K562 (cell line): ENCODE results near the gene MRTFB. TPM values are rescaled to one million over a fixed set of nuclear protein-coding genes. Genes with fewer than 3 reads are reported as not detected.

Source experiments
- ATAC-seq: fragments of 200-7000 bp; cut with Tn5 transposase; 3 replicates; pipeline ENCODE4 v1.9.1; 2020; ENCODE audit warnings: moderate library complexity
- BruUV-seq: library from RNA; stranded (reverse); fragments of 400-500 nt; replicated peaks from 2 replicates; lab custom pipeline; 2021; lab: Mats Ljungman, UMichigan
- CTCF ChIA-PET: fragments of 300-600 bp; formaldehyde crosslinking; extraction: SDS; loops from one replicate; lab custom pipeline; 2021; ENCODE audit warnings: low intra/inter-chr PET ratio; lab: Yijun Ruan, JAX
- POLR2A ChIA-PET: fragments of 300-600, 350-650 bp; sonication (Branson Sonifier 250); formaldehyde crosslinking; extraction: SDS; loops from one replicate; lab custom pipeline; 2021; ENCODE audit warnings: antibody characterized with exemption, inconsistent platforms; lab: Yijun Ruan, JAX
- DNase-seq, 4 experiments: peaks; one replicate each; pipeline versions ENCODE4 v3.0.0 to v3.0.0-alpha.2; 2011 to 2018; ENCODE audit warnings: low spot score in 3 of 4, mixed read lengths in 3 of 4; ENCODE audit errors: extremely low read depth in 1 of 4
- FAIRE-seq: peaks from 2 replicates; lab custom pipeline; 2011; peaks lifted over from hg19 to GRCh38; lab: Jason Lieb, UNC
- H2AFZ ChIP-seq: 2 replicates; pipeline ENCODE4 v1.6.0; 2011; ENCODE audit warnings: low read depth, low read length, control low read depth, inconsistent platforms
- H3K27ac ChIP-seq: fragments of 200-600 bp; 3 replicates; pipeline ENCODE4 v1.8.0; 2011; ENCODE audit warnings: low read depth, mild to moderate bottlenecking, control low read depth, inconsistent platforms, low read length, moderate library complexity, mixed read lengths; ENCODE audit errors: extremely low read depth
- H3K27me3 ChIP-seq, 2 experiments: fragments of 300-600 bp in 1 of 2; 2 replicates in 1 of 2; 3 replicates in 1 of 2; pipeline versions ENCODE4 v1.6.0 to v1.8.0; 2011; ENCODE audit warnings: inconsistent platforms in 2 of 2, low read length in 2 of 2, mild to moderate bottlenecking in 1 of 2, mixed read lengths in 1 of 2, moderate library complexity in 1 of 2; ENCODE audit not compliant: control insufficient read depth in 2 of 2, insufficient read depth in 2 of 2
- H3K36me3 ChIP-seq: fragments of 300-600 bp; 3 replicates; pipeline ENCODE4 v1.8.0; 2011; ENCODE audit warnings: mild to moderate bottlenecking, low read length, inconsistent platforms; ENCODE audit not compliant: control insufficient read depth, insufficient read depth
- H3K4me1 ChIP-seq, 2 experiments: fragments of 200-600 bp in 1 of 2; replicated peaks in 1 of 2; 2 replicates in 1 of 2; 3 replicates in 1 of 2; pipeline versions ENCODE4 v1.5.1 to v1.8.0; 2011; ENCODE audit warnings: inconsistent platforms in 2 of 2, low read length in 2 of 2, mild to moderate bottlenecking in 1 of 2, mixed read lengths in 1 of 2, moderate library complexity in 1 of 2; ENCODE audit not compliant: control insufficient read depth in 2 of 2, insufficient read depth in 2 of 2
- H3K4me2 ChIP-seq: 2 replicates; pipeline ENCODE4 v1.6.1; 2011; ENCODE audit warnings: low read length, control low read depth, inconsistent platforms, mixed read lengths; ENCODE audit not compliant: insufficient read depth
- H3K4me3 ChIP-seq: fragments of 200-600 bp; sonication (generic), shearing (Covaris generic); 2 replicates; pipeline ENCODE4 v1.5.1; 2016; ENCODE audit warnings: control low read depth, inconsistent platforms
- H3K79me2 ChIP-seq: fragments of 200-600 bp; 3 replicates; pipeline ENCODE4 v1.8.0; 2011; ENCODE audit warnings: low read length, inconsistent platforms; ENCODE audit not compliant: control insufficient read depth, insufficient read depth
- H3K9ac ChIP-seq, 2 experiments: 2 replicates each; pipeline versions ENCODE4 v1.6.0 to v1.6.1; 2011; ENCODE audit warnings: low read depth in 2 of 2, low read length in 2 of 2, control low read depth in 1 of 2, inconsistent platforms in 1 of 2, mild to moderate bottlenecking in 1 of 2, mixed read lengths in 1 of 2; ENCODE audit not compliant: insufficient read depth in 1 of 2
- H3K9me1 ChIP-seq: one replicate; pipeline ENCODE4 v1.6.0; 2011; ENCODE audit warnings: inconsistent platforms, mild to moderate bottlenecking, low read length, moderate library complexity; ENCODE audit not compliant: control insufficient read depth, insufficient read depth
- H3K9me3 ChIP-seq: replicated peaks from 2 replicates; pipeline ENCODE4 v1.5.1; 2011; ENCODE audit warnings: low read depth, low read length, inconsistent platforms; ENCODE audit not compliant: control insufficient read depth, insufficient read depth
- H4K20me1 ChIP-seq: replicated peaks from 2 replicates; pipeline ENCODE4 v1.6.1; 2011; ENCODE audit warnings: low read length, inconsistent platforms, mixed read lengths; ENCODE audit not compliant: control insufficient read depth, insufficient read depth
- ATF3 ChIP-seq, 2 experiments: fragments of 450-650 bp in 1 of 2; sonication (generic) in 1 of 2; formaldehyde crosslinking in 1 of 2; IDR thresholded peaks in 1 of 2; conservative IDR thresholded peaks in 1 of 2; 2 replicates each; pipeline versions ENCODE4 v1.6.1 to v1.8.1; 2016 to 2023; ENCODE audit warnings: mild to moderate bottlenecking in 2 of 2, moderate library complexity in 2 of 2, inconsistent platforms in 1 of 2, missing genetic modification reagents in 1 of 2
- BCL6 ChIP-seq: fragments of 250-450 bp; sonication (Bioruptor Pico); IDR thresholded peaks from 2 replicates; pipeline ENCODE4 v1.4.0; 2020
- CEBPB ChIP-seq: fragments of 450-650 bp; IDR thresholded peaks from 2 replicates; pipeline ENCODE4 v1.6.1; 2016; ENCODE audit warnings: missing genetic modification characterization, missing compliant biosample characterization
- ERF ChIP-seq: fragments of 450-650 bp; formaldehyde crosslinking; IDR thresholded peaks from 2 replicates; pipeline ENCODE4 v1.4.0; 2020; ENCODE audit warnings: mild to moderate bottlenecking, mixed read lengths
- HLTF ChIP-seq: fragments of 450-650 bp; IDR thresholded peaks from 2 replicates; pipeline ENCODE4 v1.6.1; 2016
- MCM7 ChIP-seq, 2 experiments: fragments of 450-650 bp; IDR thresholded peaks; 2 replicates each; pipeline ENCODE4 v1.6.1; 2016 to 2018
- NEUROD1 ChIP-seq: fragments of 150-350 bp; IDR thresholded peaks from 2 replicates; pipeline ENCODE4 v1.6.1; 2014; ENCODE audit warnings: borderline replicate concordance, low read length, low read depth; ENCODE audit not compliant: partially characterized antibody
- XRCC5 ChIP-seq: fragments of 200-400 bp; formaldehyde crosslinking; IDR thresholded peaks from 2 replicates; pipeline ENCODE4 v1.6.1; 2017; ENCODE audit warnings: low read depth, mild to moderate bottlenecking, low read length
- ZBED1 ChIP-seq: IDR thresholded peaks from 2 replicates; pipeline ENCODE4 v1.6.1; 2014
- ZBTB12 ChIP-seq: fragments of 250-450 bp; sonication (Bioruptor Pico); IDR thresholded peaks from 2 replicates; pipeline ENCODE4 v1.4.0; 2020
- ZNF12 ChIP-seq: sonication (generic); formaldehyde crosslinking; IDR thresholded peaks from 2 replicates; pipeline ENCODE4 v1.4.0; 2020; ENCODE audit warnings: mild to moderate bottlenecking, missing genetic modification reagents
- ZNF134 ChIP-seq: fragments of 250-450 bp; sonication (Bioruptor Pico); conservative IDR thresholded peaks from 2 replicates; pipeline ENCODE4 v1.4.0; 2020
- ZNF609 ChIP-seq: sonication (generic); formaldehyde crosslinking; IDR thresholded peaks from 2 replicates; pipeline ENCODE4 v1.8.1; 2023; ENCODE audit warnings: missing genetic modification reagents, mild to moderate bottlenecking, borderline replicate concordance
- WGBS: fragments of 100-300 bp; shearing (Covaris generic); methylation state at CpG from one replicate; pipeline ENCODE4 v1.1.6; 2016; ENCODE audit warnings: low coverage, mixed read lengths; ENCODE audit not compliant: insufficient coverage; ENCODE audit errors: missing lambda C conversion rate; 5-methylcytosine and 5-hydroxymethylcytosine counted together
- in situ Hi-C: fragments of 300-500 bp; cut with MboI; formaldehyde crosslinking; loops from 4 replicates; pipeline ENCODE4 v1.15.0; 2018; ENCODE audit warnings: inconsistent platforms, mixed read lengths
- intact Hi-C: fragments of 100-400 bp; cut with micrococcal nuclease; formaldehyde crosslinking; loops from 2 replicates; pipeline ENCODE4 v1.14.2; 2022
- polyA plus RNA-seq, 8 experiments: library from polyadenylated mRNA; depleted of rRNA in 4 of 8; stranded (reverse) in 5 of 8; unstranded in 3 of 8; fragments of >200 nt; fragmentation: Nextera tagmentation in 2 of 8; fragmentation: Illumina TruSeq in 1 of 8; extraction: Ambion mirVana in 2 of 8; extraction: Trizol in 1 of 8; gene quantifications; 2 replicates each; pipeline versions ENCODE4 v1.2.1 to v1.2.3, GENCODE V29; 2011 to 2014; ENCODE audit warnings: inconsistent platforms in 1 of 8, missing spikeins in 1 of 8
- total RNA-seq, 7 experiments: library from RNA; depleted of rRNA in 6 of 7; stranded (reverse); fragments of >200 nt in 6 of 7; fragmentation: Illumina TruSeq in 2 of 7; extraction: Trizol in 2 of 7; gene quantifications; 2 replicates each; pipeline versions ENCODE4 v1.2.1 to v1.2.3, GENCODE V29; 2011 to 2021; ENCODE audit warnings: low replicate concordance in 1 of 7
- TF ChIP-seq, protein P1 (sequence below): fragments of 250-450 bp; sonication (Bioruptor Pico); IDR thresholded peaks from 2 replicates; pipeline ENCODE4 v1.8.0; 2022; ENCODE audit warnings: moderate library complexity, mild to moderate bottlenecking, inconsistent platforms

MRTFB gene
- total and polyA plus RNA-seq, 9 of the 15 experiments (the other 6 are each of a cell fraction or from before 2014, with no cell fraction given): 2.2 to 12.7 (median 7.0) TPM

DNA sequence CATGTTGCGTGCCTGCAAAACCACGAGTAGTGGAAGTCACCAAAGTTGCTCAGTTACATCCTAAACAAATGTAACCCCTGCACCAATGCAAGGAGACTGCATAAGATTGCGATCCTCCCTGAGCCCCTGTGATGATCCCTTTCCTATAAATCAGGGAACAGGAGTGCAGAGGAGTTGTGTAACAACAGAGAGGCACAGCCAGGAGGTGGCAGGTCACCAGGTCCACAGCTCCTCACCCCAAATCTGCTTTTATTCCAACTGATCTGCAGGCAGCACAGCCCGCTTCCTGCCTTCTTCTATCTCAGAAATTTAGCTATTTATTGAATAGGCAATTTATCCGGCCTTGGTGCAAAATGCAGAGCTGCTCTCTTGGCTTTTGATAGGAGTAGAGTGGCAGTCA lies 36.0 kb upstream of the MRTFB start:
- Histone ChIP-seq H3K4me1 (no peaks in the 10 kb centered on the region; a peak in 1 of 5 replicates), H3K36me3 (no peaks in the 10 kb centered on the region), H3K9me1 (no peaks in the 10 kb centered on the region), H3K27me3 (peaks cover 0 to 16% of the 10 kb centered on the region in 2 experiments; a peak in 3 of 5 replicates), H2AFZ (no peak overlapping the region), H3K4me2 (no peak overlapping the region), H3K9ac (no peak overlapping the region), H3K27ac (no peak overlapping the region), H3K79me2 (no peaks in the 10 kb centered on the region), H3K9me3 (no peaks in the 10 kb centered on the region), H4K20me1 (no peaks in the 10 kb centered on the region), H3K4me3 (no peak overlapping the region)
- no peak for FAIRE-seq
- WGBS: 7% methylated on average over 5 of the region's 5 CpGs
- CTCF ChIA-PET: no interaction called here
- no TSS peak for BruUV-seq
- in situ Hi-C loops (no loop called here), intact Hi-C loops (no loop called here)
- no peak for DNase-seq
- no peak for ATAC-seq
- POLR2A ChIA-PET: interaction anchor here (0.6 kb wide), 1 partner anchor 10 kb away, joined by 3 read pairs; no protein-coding TSS in a partner anchor
- TF ChIP-seq NEUROD1 (no peak), HLTF (no peak), ATF3 (IDR thresholded peaks at IDR 0.05) (no peak), ATF3 (CRISPR knock-in tag; conservative IDR thresholded peaks at IDR 0.05) (no peak), BCL6 (CRISPR knock-in tag) (no peak), ZBED1 (no peak), CEBPB (tag) (no peak), MCM7 (IDR thresholded peaks at IDR 0.05) (no peak), ZBTB12 (CRISPR knock-in tag) (no peak), XRCC5 (no peak), ERF (no peak), ZNF609 (no peak), ZNF134 (no peak), ZNF12 (CRISPR knock-in tag) (no peak)
- TF ChIP-seq, protein P1, sequence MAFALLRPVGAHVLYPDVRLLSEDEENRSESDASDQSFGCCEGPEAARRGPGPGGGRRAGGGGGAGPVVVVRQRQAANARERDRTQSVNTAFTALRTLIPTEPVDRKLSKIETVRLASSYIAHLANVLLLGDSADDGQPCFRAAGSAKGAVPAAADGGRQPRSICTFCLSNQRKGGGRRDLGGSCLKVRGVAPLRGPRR (CRISPR knock-in tag): no peak
